Measurements from ENCODE around the gene TMEM45B.
"Not testable (repeated sequence)": the region's sequence is repeated elsewhere in the genome, so short reads cannot be mapped to it uniquely, and the experiment has no call there.

Gene TMEM45B

DNA sequence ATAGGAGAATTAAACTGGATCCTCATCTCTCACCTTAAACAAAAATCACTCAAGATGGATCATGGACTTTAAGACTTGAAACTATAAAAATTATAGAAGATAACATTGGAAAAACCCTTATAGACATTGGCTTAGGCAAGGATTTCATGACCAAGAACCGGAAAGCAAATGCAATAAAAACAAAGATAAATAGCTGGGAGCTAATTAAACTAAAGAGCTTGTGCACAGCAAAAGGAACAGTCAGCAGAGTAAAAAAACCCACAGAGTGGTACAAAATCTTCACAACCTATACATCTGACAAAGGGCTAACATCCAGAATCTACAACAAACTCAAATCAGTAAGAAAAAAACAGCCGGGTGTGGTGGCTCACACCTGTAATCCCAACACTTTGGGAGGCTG, 7.4 kb upstream of the TMEM45B start:
- not testable (repeated sequence) for DNase-seq (ENCODE audit: low read depth)

- no peak for DNase-seq (ENCODE audit: low read depth)
Observed at GRCh38 chr11:129813231-129813791, 2.3 kb upstream of the TMEM45B start.

DNA sequence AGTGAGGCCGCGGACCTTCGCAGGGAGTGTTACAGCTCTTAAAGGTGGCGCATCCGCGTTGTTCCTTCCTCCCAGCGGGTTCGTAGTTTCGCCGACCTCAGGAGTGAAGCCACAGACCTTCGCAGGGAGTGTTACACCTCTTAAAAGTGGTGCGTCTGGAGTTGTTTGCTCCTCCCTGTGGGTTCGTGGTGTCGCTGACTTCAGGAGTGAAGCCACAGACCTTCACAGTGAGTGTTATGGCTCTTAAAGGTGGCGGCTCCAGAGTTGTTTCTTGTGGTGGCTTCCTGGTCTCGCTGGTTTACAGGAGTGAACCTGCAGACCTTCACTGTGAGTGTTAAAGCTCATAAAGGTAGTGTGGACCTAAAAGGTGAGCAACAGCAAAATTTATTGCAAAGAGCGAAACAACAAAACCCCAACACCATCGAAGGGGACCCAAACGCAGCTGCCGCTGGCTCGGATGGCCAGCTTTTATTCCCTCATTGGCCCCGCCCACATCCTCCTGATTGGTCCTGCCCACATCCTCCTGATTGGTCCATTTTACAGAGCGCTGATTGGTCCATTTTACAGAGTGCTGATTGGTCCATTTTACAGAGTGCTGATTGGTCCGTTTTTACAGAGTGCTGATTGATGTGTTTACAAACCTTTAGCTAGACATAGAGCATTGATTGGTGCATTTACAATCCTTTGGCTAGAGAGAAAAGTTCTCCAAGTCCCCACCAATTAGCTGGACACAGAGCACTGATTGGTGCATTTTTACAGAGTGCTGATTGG, 1.2 kb upstream of the TMEM45B start:
- peak; percentile 45 for DNase-seq (ENCODE audit: low read depth)

- no peak for DNase-seq (ENCODE audit: low read depth)
Observed at GRCh38 chr11:129817534-129818051, 1.9 kb downstream of the TMEM45B start.

- DNase-seq (ENCODE audit: low read depth), result not testable (repeated sequence)
Observed at GRCh38 chr11:129818236-129818635, 2.6 kb downstream of the TMEM45B start.

- no peak for DNase-seq (ENCODE audit: low read depth)
Observed at GRCh38 chr11:129819237-129819636, 3.6 kb downstream of the TMEM45B start.

GRCh38 chr11:129820228-129820627, 4.6 kb downstream of the TMEM45B start:
- DNase-seq (ENCODE audit: low read depth), result not testable (repeated sequence)

GRCh38 chr11:129823281-129823680, 7.6 kb downstream of the TMEM45B start:
- not testable (repeated sequence) for DNase-seq (ENCODE audit: low read depth)

DNA sequence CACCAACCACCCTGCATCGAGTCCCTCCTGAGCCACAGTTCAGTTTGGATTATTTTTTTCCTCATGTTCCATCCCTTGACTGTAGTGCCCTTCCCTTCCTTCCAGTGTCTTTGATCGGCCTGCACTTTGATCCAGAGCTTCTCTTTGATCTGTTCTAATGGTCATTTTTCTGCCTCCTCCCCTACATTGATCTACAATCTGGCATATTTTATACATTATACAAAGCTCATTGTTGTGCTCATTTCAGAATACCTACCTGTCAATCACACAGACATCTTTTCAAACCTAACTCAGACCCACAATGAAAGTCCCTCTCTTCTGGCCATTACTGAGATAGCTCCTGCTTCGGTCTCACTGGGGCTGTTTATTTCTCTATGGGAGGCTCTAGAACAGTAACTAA, 8.2 kb downstream of the TMEM45B start:
- DNase-seq (ENCODE audit: low read depth), result not testable (repeated sequence)

- no peak for DNase-seq (ENCODE audit: low read depth)
Observed at GRCh38 chr11:129825380-129825779, 9.7 kb downstream of the TMEM45B start.

DNA sequence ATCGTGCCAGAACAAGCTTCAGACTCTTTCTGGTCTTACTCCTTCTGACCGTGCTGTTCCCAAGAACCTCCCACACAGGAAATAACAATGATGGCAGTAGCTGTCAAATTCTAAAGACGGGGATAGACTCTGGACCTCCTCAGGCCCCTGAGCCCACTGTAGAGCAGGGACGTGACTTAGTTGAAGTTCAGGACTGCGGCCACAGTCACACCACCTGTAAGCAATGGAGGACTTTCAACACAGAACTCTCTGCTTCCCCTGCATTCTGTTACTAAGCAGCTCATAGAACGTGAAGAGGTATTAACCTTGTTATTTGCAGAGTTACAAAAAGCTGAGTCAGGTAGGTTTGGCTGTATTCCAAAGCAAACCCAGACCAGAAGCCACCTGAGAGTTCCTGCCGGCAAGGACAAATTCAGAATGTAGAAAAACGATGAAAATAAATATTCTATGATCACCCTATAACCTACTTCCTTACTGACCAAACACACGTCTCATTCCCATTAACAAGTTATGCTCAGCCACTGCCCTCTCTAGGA, 12.7 kb downstream of the TMEM45B start:
- no peak for DNase-seq (ENCODE audit: low read depth)

DNA sequence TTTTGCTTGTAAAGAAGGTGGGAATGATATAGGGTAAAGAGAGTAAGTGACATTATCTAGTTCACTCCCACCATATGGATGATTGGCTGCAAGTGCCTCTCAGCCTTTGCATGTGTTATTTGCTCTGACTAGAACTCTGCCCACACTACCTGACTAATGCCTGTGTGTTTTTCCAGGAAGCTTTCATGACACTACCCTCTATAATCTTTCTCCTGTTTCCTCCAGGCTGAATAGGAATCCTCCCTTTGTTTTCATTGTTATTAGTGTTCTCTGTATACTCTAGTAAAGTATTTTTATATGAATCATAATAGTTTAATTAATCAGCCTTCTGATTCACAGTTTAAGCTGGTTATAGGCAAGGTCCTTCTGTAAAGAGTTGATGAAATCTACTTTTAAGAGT, 13.8 kb downstream of the TMEM45B start:
- DNase-seq (ENCODE audit: low read depth), result not testable (repeated sequence)

DNA sequence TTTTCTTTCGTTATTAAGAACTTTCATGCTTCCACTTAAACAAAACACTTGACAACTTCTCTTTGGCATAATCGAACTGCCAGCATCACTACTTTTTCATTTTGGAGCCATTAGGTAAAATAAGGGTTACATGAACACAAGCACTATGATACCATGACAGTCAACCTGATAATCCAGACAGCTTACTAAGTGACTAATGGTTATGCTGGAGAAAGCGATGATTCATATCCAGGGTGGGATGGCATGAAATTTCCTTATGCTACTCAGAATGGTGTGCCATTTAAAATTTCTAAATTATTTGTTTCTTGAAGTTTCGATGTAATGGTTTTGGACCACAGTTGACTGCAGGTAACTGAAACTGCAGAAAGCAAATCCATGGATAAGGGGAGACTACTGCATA, 15.6 kb downstream of the TMEM45B start:
- DNase-seq (ENCODE audit: low read depth), result not testable (repeated sequence)

DNA sequence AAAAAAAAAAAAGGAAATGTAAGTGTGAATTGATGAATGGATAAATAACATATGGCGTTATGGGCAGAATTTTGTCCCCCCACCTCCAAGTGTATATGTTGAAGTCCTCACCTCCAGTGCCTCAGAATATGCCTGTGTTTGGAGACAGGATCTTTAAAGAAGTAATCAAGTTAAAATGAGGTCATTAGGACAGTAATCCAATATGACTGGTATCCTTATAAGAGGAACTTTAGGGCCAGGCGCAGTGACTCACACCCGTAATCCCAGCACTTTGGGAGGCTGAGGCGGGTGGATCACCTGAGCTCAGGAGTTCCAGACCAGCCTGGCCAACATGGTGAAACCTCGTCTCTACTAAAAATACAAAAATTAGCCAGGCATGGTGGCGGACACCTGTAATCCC, 17.6 kb downstream of the TMEM45B start:
- DNase-seq (ENCODE audit: low read depth), result not testable (repeated sequence)

GRCh38 chr11:129836423-129836891, 20.8 kb downstream of the TMEM45B start:
- DNase-seq (ENCODE audit: low read depth), result not testable (repeated sequence)

- no peak for DNase-seq (ENCODE audit: low read depth)
Observed at GRCh38 chr11:129836979-129837378, 21.3 kb downstream of the TMEM45B start.

- no peak for DNase-seq (ENCODE audit: low read depth)
Observed at GRCh38 chr11:129840236-129840635, 24.6 kb downstream of the TMEM45B start.

DNA sequence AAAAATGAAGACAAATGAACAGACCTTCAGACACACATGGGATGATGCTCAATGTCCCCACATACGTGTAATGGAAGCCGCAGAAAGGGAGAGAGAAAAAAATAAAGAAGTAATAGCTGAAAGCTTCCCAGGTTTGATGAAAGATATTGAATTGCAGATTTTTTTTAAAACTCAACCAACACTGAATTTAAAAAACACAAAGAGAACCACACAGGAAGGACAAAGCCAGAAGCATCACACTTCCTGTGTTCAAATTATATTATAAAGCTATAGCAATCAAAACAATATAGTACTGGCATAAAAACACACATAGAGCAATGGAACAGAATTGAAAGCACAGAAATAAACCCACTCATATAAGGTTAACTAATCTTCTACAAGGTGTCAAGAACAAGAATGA, 26.5 kb downstream of the TMEM45B start:
- no peak for DNase-seq (ENCODE audit: low read depth)

- DNase-seq (ENCODE audit: low read depth), result peak; percentile 42
Observed at GRCh38 chr11:129846508-129847335, 31.1 kb downstream of the TMEM45B start.

DNA sequence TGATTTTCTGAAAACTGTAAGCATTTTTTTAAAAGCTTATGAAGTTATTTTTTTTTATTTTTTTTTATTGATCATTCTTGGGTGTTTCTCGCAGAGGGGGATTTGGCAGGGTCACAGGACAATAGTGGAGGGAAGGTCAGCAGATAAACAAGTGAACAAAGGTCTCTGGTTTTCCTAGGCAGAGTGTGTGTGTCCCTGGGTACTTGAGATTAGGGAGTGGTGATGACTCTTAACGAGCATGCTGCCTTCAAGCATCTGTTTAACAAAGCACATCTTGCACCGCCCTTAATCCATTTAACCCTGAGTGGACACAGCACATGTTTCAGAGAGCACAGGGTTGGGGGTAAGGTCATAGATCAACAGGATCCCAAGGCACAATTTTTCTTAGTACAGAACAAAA, 31.7 kb downstream of the TMEM45B start:
- not testable (repeated sequence) for DNase-seq (ENCODE audit: low read depth)

GRCh38 chr11:129849447-129850130, 33.9 kb downstream of the TMEM45B start:
- DNase-seq (ENCODE audit: low read depth), result no peak

Data from T-helper 22 cell (primary cell).